ENCODE results near the gene ADAMTS8. TPM values are rescaled to one million over a fixed set of nuclear protein-coding genes. Genes with fewer than 3 reads are reported as not detected.

Gene ADAMTS8
- total RNA-seq, 2 experiments from 2014 or later = not detected

DNA sequence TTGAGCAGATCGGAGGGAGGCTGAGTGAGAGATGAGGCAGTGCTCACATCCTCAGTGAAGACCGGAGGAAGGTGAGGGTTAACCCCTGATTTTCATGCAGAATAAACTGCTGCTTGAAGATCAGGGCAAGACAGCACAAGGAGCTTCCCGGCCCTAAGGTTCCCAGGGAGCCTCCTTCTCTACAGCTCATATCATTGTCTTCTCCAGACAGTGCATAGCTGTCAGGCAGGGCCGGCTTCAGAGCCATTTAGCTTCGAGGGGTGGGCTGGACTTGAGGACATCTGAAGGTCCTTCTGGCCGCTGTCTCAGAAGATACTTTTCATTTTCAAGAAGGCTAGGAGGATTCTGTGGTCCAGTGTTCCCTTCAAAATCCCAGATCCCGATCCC, 7.2 kb downstream of the ADAMTS8 start:
- intact Hi-C loops (cut with micrococcal nuclease) = no loop called here
- TF ChIP-seq, protein P1, sequence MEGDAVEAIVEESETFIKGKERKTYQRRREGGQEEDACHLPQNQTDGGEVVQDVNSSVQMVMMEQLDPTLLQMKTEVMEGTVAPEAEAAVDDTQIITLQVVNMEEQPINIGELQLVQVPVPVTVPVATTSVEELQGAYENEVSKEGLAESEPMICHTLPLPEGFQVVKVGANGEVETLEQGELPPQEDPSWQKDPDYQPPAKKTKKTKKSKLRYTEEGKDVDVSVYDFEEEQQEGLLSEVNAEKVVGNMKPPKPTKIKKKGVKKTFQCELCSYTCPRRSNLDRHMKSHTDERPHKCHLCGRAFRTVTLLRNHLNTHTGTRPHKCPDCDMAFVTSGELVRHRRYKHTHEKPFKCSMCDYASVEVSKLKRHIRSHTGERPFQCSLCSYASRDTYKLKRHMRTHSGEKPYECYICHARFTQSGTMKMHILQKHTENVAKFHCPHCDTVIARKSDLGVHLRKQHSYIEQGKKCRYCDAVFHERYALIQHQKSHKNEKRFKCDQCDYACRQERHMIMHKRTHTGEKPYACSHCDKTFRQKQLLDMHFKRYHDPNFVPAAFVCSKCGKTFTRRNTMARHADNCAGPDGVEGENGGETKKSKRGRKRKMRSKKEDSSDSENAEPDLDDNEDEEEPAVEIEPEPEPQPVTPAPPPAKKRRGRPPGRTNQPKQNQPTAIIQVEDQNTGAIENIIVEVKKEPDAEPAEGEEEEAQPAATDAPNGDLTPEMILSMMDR (IDR thresholded peaks at IDR 0.05) = no peak
- Mint-ChIP-seq H3K4me3 (no peak overlapping the region), H3K27me3 (peaks cover 9% of the 10 kb centered on the region), H3K4me1 (ENCODE audit: low read depth) (no peaks in the 10 kb centered on the region), H3K9me3 (no peaks in the 10 kb centered on the region), H3K36me3 (ENCODE audit: low read depth) (no peaks in the 10 kb centered on the region), H3K27ac (no peak overlapping the region)
- DNase-seq (no peak), ATAC-seq (no peak)
- CTCF ChIA-PET = interaction anchor here (1.2 kb wide), 1 partner anchor 10 kb away, joined by 4 read pairs; no protein-coding TSS in a partner anchor
- POLR2A ChIA-PET = no interaction called here

GRCh38 chr11:130420478-130421198, 7.8 kb downstream of the ADAMTS8 start:
- no peak for DNase-seq
- TF ChIP-seq, protein P1 (IDR thresholded peaks at IDR 0.05) = no peak
- Mint-ChIP-seq H3K27me3 (peaks cover 8% of the 10 kb centered on the region), H3K4me3 (no peak overlapping the region), H3K9me3 (no peaks in the 10 kb centered on the region), H3K4me1 (ENCODE audit: low read depth) (no peaks in the 10 kb centered on the region), H3K36me3 (ENCODE audit: low read depth) (no peaks in the 10 kb centered on the region), H3K27ac (no peak overlapping the region)
- no peak for ATAC-seq
- ChIA-PET POLR2A (no interaction called here), CTCF (interaction anchor here (1.2 kb wide), 1 partner anchor 11 kb away, joined by 4 read pairs; no protein-coding TSS in a partner anchor)
- intact Hi-C loops (cut with micrococcal nuclease) = no loop called here

- ChIA-PET POLR2A (no interaction called here), CTCF (interaction anchor here (0.7 to 1.3 kb wide), 2 partner anchors 12 to 444 kb away, joined by 4 to 5 read pairs; no protein-coding TSS in a partner anchor)
- intact Hi-C loops (cut with micrococcal nuclease) = no loop called here
- H3K9me3 Mint-ChIP-seq = no peaks in the 10 kb centered on the region
- TF ChIP-seq, protein P1 (IDR thresholded peaks at IDR 0.05) = no peak
- no peaks in the 10 kb centered on the region for H3K36me3 Mint-ChIP-seq (ENCODE audit: low read depth)
- no peak overlapping the region for H3K4me3 Mint-ChIP-seq
- ATAC-seq = no peak
- no peaks in the 10 kb centered on the region for H3K4me1 Mint-ChIP-seq (ENCODE audit: low read depth)
- no peak for DNase-seq
- H3K27ac Mint-ChIP-seq = no peak overlapping the region
- peaks cover 4% of the 10 kb centered on the region for H3K27me3 Mint-ChIP-seq
These were observed 9.7 kb downstream of the ADAMTS8 start for GRCh38 chr11:130418756-130419155.

DNA sequence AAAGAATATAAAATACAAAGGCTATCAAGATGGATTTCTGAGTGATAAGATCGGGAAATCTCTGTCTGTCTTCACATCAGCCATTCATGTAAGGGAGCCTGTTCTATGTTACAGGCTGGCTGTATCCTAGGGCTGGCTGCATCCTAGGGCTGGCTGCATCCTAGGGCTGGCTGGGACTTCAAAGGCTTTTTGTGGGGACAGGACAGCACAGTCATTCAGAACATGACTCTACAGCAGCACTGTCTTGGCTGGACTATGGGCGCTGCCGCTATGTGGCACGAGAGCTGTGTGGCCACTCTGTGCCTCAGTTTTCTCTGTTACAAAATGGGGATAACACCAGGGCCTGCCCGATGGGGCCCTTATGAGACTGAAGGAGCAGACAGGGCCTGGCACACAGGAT, 10.2 kb downstream of the ADAMTS8 start:
- CTCF ChIA-PET = interaction anchor here (1.3 kb wide), 1 partner anchor 13 kb away, joined by 4 read pairs; no protein-coding TSS in a partner anchor

DNA sequence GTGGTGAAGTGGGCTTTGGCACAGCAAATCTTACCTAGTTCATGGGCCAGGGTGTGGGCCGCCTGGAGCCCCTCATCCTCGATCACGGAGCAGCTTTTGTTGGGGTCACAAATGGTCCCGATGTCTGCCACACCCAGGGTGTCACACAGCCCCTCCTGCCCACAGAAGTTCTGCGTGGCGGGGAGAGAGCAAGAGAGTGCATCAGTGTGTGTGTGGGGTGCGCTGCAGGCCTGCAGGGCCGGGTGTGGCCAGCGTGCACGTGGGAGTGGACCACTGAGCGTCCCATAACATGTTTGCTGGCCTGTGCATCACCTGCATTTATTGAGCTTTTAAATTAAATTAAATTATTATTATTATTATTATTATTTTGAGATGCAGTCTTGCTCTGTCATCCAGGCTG, 11.5 kb downstream of the ADAMTS8 start:
- CTCF ChIA-PET = interaction anchor here (2.9 kb wide), 1 partner anchor 18 kb away, joined by 7 read pairs; no protein-coding TSS in a partner anchor
- TF ChIP-seq, protein P1 (IDR thresholded peaks at IDR 0.05) = no peak
- DNase-seq = no peak
- no peaks in the 10 kb centered on the region for H3K36me3 Mint-ChIP-seq (ENCODE audit: low read depth)
- ATAC-seq = no peak
- POLR2A ChIA-PET = no interaction called here
- intact Hi-C loops (cut with micrococcal nuclease) = no loop called here
- no peaks in the 10 kb centered on the region for H3K4me1 Mint-ChIP-seq (ENCODE audit: low read depth)
- H3K27ac Mint-ChIP-seq = no peak overlapping the region
- H3K27me3 Mint-ChIP-seq = peaks cover 4% of the 10 kb centered on the region
- H3K4me3 Mint-ChIP-seq = no peak overlapping the region
- no peaks in the 10 kb centered on the region for H3K9me3 Mint-ChIP-seq

More for the DNA sequence above, 10.2 kb downstream of the ADAMTS8 start:
- POLR2A ChIA-PET = no interaction called here
- intact Hi-C loops (cut with micrococcal nuclease) = no loop called here
- no peak for ATAC-seq
- Mint-ChIP-seq H3K4me3 (no peak overlapping the region), H3K27me3 (peaks cover 4% of the 10 kb centered on the region), H3K9me3 (no peaks in the 10 kb centered on the region), H3K4me1 (ENCODE audit: low read depth) (no peaks in the 10 kb centered on the region), H3K27ac (no peak overlapping the region), H3K36me3 (ENCODE audit: low read depth) (no peaks in the 10 kb centered on the region)
- no peak for DNase-seq
- TF ChIP-seq, protein P1 (IDR thresholded peaks at IDR 0.05) = no peak

Measured in activated CD8-positive, alpha-beta T cell treated with anti-CD3 and anti-CD28 coated beads for 36 hours (primary cell).